Measurements from ENCODE around the gene SUGP1. TPM values are rescaled to one million over a fixed set of nuclear protein-coding genes. Genes with fewer than 3 reads are reported as not detected.

The SUGP1 gene
- total and polyA plus RNA-seq, 2 of the 13 experiments (the other 11 are each of a cell fraction or from before 2014, with no cell fraction given), result 21.6 to 25.9 TPM

GRCh38 chr19:19366434-19367396 lies 46.4 kb upstream of the SUGP1 start (continued):
- TF ChIP-seq KIAA2018 (CRISPR knock-in tag; IDR thresholded peaks at IDR 0.05; ENCODE audit: borderline replicate concordance), result no peak
- no peak for TF ChIP-seq ATAD3A (CRISPR knock-in tag; IDR thresholded peaks at IDR 0.05)
- peak; percentile 81; the same call in 1 of the 2 replicates for TF ChIP-seq ZNF784 (CRISPR knock-in tag; IDR thresholded peaks at IDR 0.05; ENCODE audit: borderline replicate concordance)
- peak; percentile 83; the same call in 1 of the 2 replicates for TF ChIP-seq ZBED4 (CRISPR knock-in tag; IDR thresholded peaks at IDR 0.05; ENCODE audit: borderline replicate concordance)
- no peak for TF ChIP-seq PAX8 (CRISPR knock-in tag; IDR thresholded peaks at IDR 0.05; ENCODE audit: borderline replicate concordance)
- TF ChIP-seq TAF1 (CRISPR knock-in tag; IDR thresholded peaks at IDR 0.05), result peak; percentile 65
- peak; percentile 65; the same call in 1 of the 2 replicates for TF ChIP-seq ZNF614 (CRISPR knock-in tag; IDR thresholded peaks at IDR 0.05; ENCODE audit: borderline replicate concordance)
- TF ChIP-seq ZNF18 (CRISPR knock-in tag; IDR thresholded peaks at IDR 0.05; ENCODE audit: insufficient replicate concordance), result peak; percentile 90
- 0 out of 2 replicates have a peak, but pooled peaks have one; percentile 62 for TF ChIP-seq BRD4 (CRISPR knock-in tag; IDR thresholded peaks at IDR 0.05)
